NB4 (cell line): ENCODE measurements around the gene TP73.

ENCODE experiments used
- CTCF ChIP-seq: IDR thresholded peaks from one replicate; pipeline ENCODE4 v1.5.1; 2012; ENCODE audit warnings: low read depth, low read length
- POLR2A ChIP-seq: IDR thresholded peaks from 2 replicates; pipeline ENCODE4 v1.6.1; 2011; ENCODE audit warnings: mild to moderate bottlenecking; ENCODE audit not compliant: insufficient read length; ENCODE audit errors: extremely low read depth

GRCh38 chr1:3747522-3747848 lies 95.2 kb downstream of the TP73 start:
- TF ChIP-seq CTCF = no peak
- no peak for TF ChIP-seq POLR2A
